Dendritic cell treated with granulocyte-macrophage colony-stimulating factor and Interleukin-4, amounts not matched to agents 40 ng/mL and 50 ng/mL, for 4 days (primary cell): ENCODE measurements around the gene GDF7.

Source experiments
- H3K27ac Mint-ChIP-seq: one replicate; pipeline ENCODE4 v1.8.0; 2022; ENCODE audit warnings: mild to moderate bottlenecking, mixed read lengths
- H3K27me3 Mint-ChIP-seq: one replicate; pipeline ENCODE4 v1.8.0; 2022; ENCODE audit warnings: mild to moderate bottlenecking, mixed read lengths
- H3K36me3 Mint-ChIP-seq: one replicate; pipeline ENCODE4 v1.8.0; 2022; ENCODE audit warnings: low read depth, mixed read lengths
- H3K4me1 Mint-ChIP-seq: one replicate; pipeline ENCODE4 v1.8.0; 2022; ENCODE audit warnings: low read depth, mixed read lengths
- H3K4me3 Mint-ChIP-seq: one replicate; pipeline ENCODE4 v1.8.0; 2022; ENCODE audit warnings: mild to moderate bottlenecking, moderate library complexity, mixed read lengths
- H3K9me3 Mint-ChIP-seq: one replicate; pipeline ENCODE4 v1.8.0; 2022; ENCODE audit warnings: mixed read lengths
- intact Hi-C: fragments of 100-400 bp; cut with micrococcal nuclease; formaldehyde crosslinking; loops from one replicate; pipeline ENCODE4 v1.15.0; 2022

GDF7 gene

GRCh38 chr2:20666304-20667150 lies at the start of gene GDF7:
Gene GDF7, plus strand, starts transcription at chr2:20667144. Its CDS starts 96 bp downstream, at chr2:20667240.
- no peak within 1 kb of the TSS for H3K27ac Mint-ChIP-seq
- H3K4me3 Mint-ChIP-seq = peak within 1 kb of the TSS; percentile 58
- H3K4me1 Mint-ChIP-seq = peaks cover 28% of the 10 kb centered on the region
- no peaks in the 10 kb centered on the region for H3K36me3 Mint-ChIP-seq
- H3K27me3 Mint-ChIP-seq = peaks cover 93% of the 10 kb centered on the region
- no peaks in the 10 kb centered on the region for H3K9me3 Mint-ChIP-seq
- intact Hi-C loops = no loop called here

GRCh38 chr2:20617892-20618467 lies 49.0 kb upstream of the GDF7 start:
- Mint-ChIP-seq H3K27ac (peak overlapping the region; percentile 86), H3K4me1 (peaks cover 56% of the 10 kb centered on the region), H3K36me3 (peaks cover 55% of the 10 kb centered on the region), H3K9me3 (no peaks in the 10 kb centered on the region), H3K4me3 (peak overlapping the region; percentile 26), H3K27me3 (no peaks in the 10 kb centered on the region)
- intact Hi-C loops = loop anchor here (2.0 kb wide), 1 partner anchor 33 kb away; the partner anchor contains the start of gene HS1BP3

GRCh38 chr2:20618468-20618885 lies 48.5 kb upstream of the GDF7 start:
- intact Hi-C loops = loop anchor here (2.0 kb wide), 1 partner anchor 32 kb away; the partner anchor contains the start of gene HS1BP3
- no peak overlapping the region for H3K4me3 Mint-ChIP-seq

GRCh38 chr2:20618886-20619521 lies 47.9 kb upstream of the GDF7 start:
- peaks cover 51% of the 10 kb centered on the region for H3K4me1 Mint-ChIP-seq
- no peak overlapping the region for H3K4me3 Mint-ChIP-seq
- peak overlapping the region; percentile 86 for H3K27ac Mint-ChIP-seq
- no peaks in the 10 kb centered on the region for H3K27me3 Mint-ChIP-seq
- intact Hi-C loops = loop anchor here (2.0 kb wide), 1 partner anchor 32 kb away; the partner anchor contains the start of gene HS1BP3
- no peaks in the 10 kb centered on the region for H3K9me3 Mint-ChIP-seq
- H3K36me3 Mint-ChIP-seq = peaks cover 56% of the 10 kb centered on the region

More at GRCh38 chr2:20618468-20618885, 48.5 kb upstream of the GDF7 start:
- no peaks in the 10 kb centered on the region for H3K9me3 Mint-ChIP-seq
- no peaks in the 10 kb centered on the region for H3K27me3 Mint-ChIP-seq
- peak overlapping the region; percentile 86 for H3K27ac Mint-ChIP-seq
- H3K4me1 Mint-ChIP-seq = peaks cover 56% of the 10 kb centered on the region
- H3K36me3 Mint-ChIP-seq = peaks cover 55% of the 10 kb centered on the region

- H3K9me3 Mint-ChIP-seq = no peaks in the 10 kb centered on the region
- peaks cover 62% of the 10 kb centered on the region for H3K36me3 Mint-ChIP-seq
- no peak overlapping the region for H3K4me3 Mint-ChIP-seq
- intact Hi-C loops = loop anchor here (2.0 kb wide), 1 partner anchor 31 kb away; the partner anchor contains the start of gene HS1BP3
- no peaks in the 10 kb centered on the region for H3K27me3 Mint-ChIP-seq
- peaks cover 45% of the 10 kb centered on the region for H3K4me1 Mint-ChIP-seq
- peak overlapping the region; percentile 86 for H3K27ac Mint-ChIP-seq
Measured at GRCh38 chr2:20619624-20620024, 47.3 kb upstream of the GDF7 start.

GRCh38 chr2:20620271-20620681 lies 46.7 kb upstream of the GDF7 start:
- H3K4me1 Mint-ChIP-seq = peaks cover 38% of the 10 kb centered on the region
- intact Hi-C loops = no loop called here
- H3K27ac Mint-ChIP-seq = peak overlapping the region; percentile 86
- H3K27me3 Mint-ChIP-seq = no peaks in the 10 kb centered on the region
- no peak overlapping the region for H3K4me3 Mint-ChIP-seq
- peaks cover 68% of the 10 kb centered on the region for H3K36me3 Mint-ChIP-seq
- H3K9me3 Mint-ChIP-seq = no peaks in the 10 kb centered on the region

GRCh38 chr2:20620696-20621365 lies 46.1 kb upstream of the GDF7 start:
- Mint-ChIP-seq H3K9me3 (no peaks in the 10 kb centered on the region), H3K27me3 (no peaks in the 10 kb centered on the region), H3K4me1 (peaks cover 38% of the 10 kb centered on the region), H3K27ac (peak overlapping the region; percentile 86), H3K36me3 (peaks cover 74% of the 10 kb centered on the region), H3K4me3 (no peak overlapping the region)
- intact Hi-C loops = no loop called here

GRCh38 chr2:20621366-20622295 lies 45.3 kb upstream of the GDF7 start:
- Mint-ChIP-seq H3K27ac (no peak overlapping the region), H3K4me3 (no peak overlapping the region), H3K36me3 (peaks cover 82% of the 10 kb centered on the region), H3K27me3 (no peaks in the 10 kb centered on the region), H3K9me3 (no peaks in the 10 kb centered on the region), H3K4me1 (peaks cover 38% of the 10 kb centered on the region)
- intact Hi-C loops = no loop called here

GRCh38 chr2:20622296-20622686 lies 44.7 kb upstream of the GDF7 start:
- peaks cover 32% of the 10 kb centered on the region for H3K4me1 Mint-ChIP-seq
- H3K27me3 Mint-ChIP-seq = no peaks in the 10 kb centered on the region
- intact Hi-C loops = no loop called here
- peaks cover 88% of the 10 kb centered on the region for H3K36me3 Mint-ChIP-seq
- H3K9me3 Mint-ChIP-seq = no peaks in the 10 kb centered on the region
- no peak overlapping the region for H3K4me3 Mint-ChIP-seq
- no peak overlapping the region for H3K27ac Mint-ChIP-seq

GRCh38 chr2:20622731-20623130 lies 44.2 kb upstream of the GDF7 start:
- H3K27me3 Mint-ChIP-seq = no peaks in the 10 kb centered on the region
- peaks cover 27% of the 10 kb centered on the region for H3K4me1 Mint-ChIP-seq
- peaks cover 93% of the 10 kb centered on the region for H3K36me3 Mint-ChIP-seq
- H3K4me3 Mint-ChIP-seq = no peak overlapping the region
- intact Hi-C loops = no loop called here
- H3K9me3 Mint-ChIP-seq = no peaks in the 10 kb centered on the region
- H3K27ac Mint-ChIP-seq = no peak overlapping the region

GRCh38 chr2:20623241-20623640 lies 43.7 kb upstream of the GDF7 start:
- Mint-ChIP-seq H3K36me3 (peaks cover 98% of the 10 kb centered on the region), H3K4me3 (no peak overlapping the region), H3K9me3 (no peaks in the 10 kb centered on the region), H3K27ac (no peak overlapping the region), H3K27me3 (no peaks in the 10 kb centered on the region), H3K4me1 (peaks cover 22% of the 10 kb centered on the region)
- intact Hi-C loops = no loop called here

- intact Hi-C loops = no loop called here
- H3K4me3 Mint-ChIP-seq = no peak overlapping the region
- no peaks in the 10 kb centered on the region for H3K27me3 Mint-ChIP-seq
- H3K27ac Mint-ChIP-seq = no peak overlapping the region
- peaks cover 17% of the 10 kb centered on the region for H3K4me1 Mint-ChIP-seq
- H3K9me3 Mint-ChIP-seq = no peaks in the 10 kb centered on the region
- H3K36me3 Mint-ChIP-seq = peaks cover 100% of the 10 kb centered on the region
Measured at GRCh38 chr2:20623741-20624155, 43.2 kb upstream of the GDF7 start.
